H1 (cell line): ENCODE results near the gene RGCC. TPM values are rescaled to one million over a fixed set of nuclear protein-coding genes. Genes with fewer than 3 reads are reported as not detected.

Source experiments
- CTCF ChIA-PET: fragments of 300-600 bp; sonication (Branson Sonifier 250); formaldehyde crosslinking; loops from one replicate; lab custom pipeline; 2021; ENCODE audit not compliant: partially characterized antibody; lab: Charles Lee
- POLR2A ChIA-PET: fragments of 300-600 bp; sonication (Branson Sonifier 250); formaldehyde crosslinking; loops from one replicate; lab custom pipeline; 2021; ENCODE audit warnings: inconsistent platforms; ENCODE audit not compliant: partially characterized antibody; lab: Charles Lee
- DNase-seq, 2 experiments: peaks; one replicate each; pipeline versions ENCODE4 v3.0.0 to v3.0.0-alpha.2; 2010 to 2022; ENCODE audit warnings: low spot score in 2 of 2, low read depth in 1 of 2, mixed read lengths in 1 of 2
- FAIRE-seq: peaks from 2 replicates; lab custom pipeline; 2011; peaks lifted over from hg19 to GRCh38; lab: Jason Lieb, UNC
- H2AFZ ChIP-seq: 2 replicates; pipeline ENCODE4 v1.8.1; 2012; ENCODE audit warnings: low read length, inconsistent platforms
- H2AK5ac ChIP-seq: 2 replicates; pipeline ENCODE4 v1.6.1; 2013; ENCODE audit warnings: low read depth, low read length
- H2BK120ac ChIP-seq: replicated peaks from 2 replicates; pipeline ENCODE3; 2013; ENCODE audit warnings: low read depth, low read length, inconsistent platforms
- H2BK12ac ChIP-seq: 2 replicates; pipeline ENCODE4 v1.6.1; 2013; ENCODE audit warnings: low read depth, low read length
- H2BK15ac ChIP-seq: 2 replicates; pipeline ENCODE4 v1.6.1; 2013; ENCODE audit warnings: low read length
- H2BK20ac ChIP-seq: 2 replicates; pipeline ENCODE4 v1.6.1; 2013; ENCODE audit warnings: low read length
- H2BK5ac ChIP-seq: 2 replicates; pipeline ENCODE4 v1.6.1; 2013; ENCODE audit warnings: low read depth, low read length
- H3K14ac ChIP-seq: 2 replicates; pipeline ENCODE4 v1.6.1; 2013; ENCODE audit warnings: inconsistent platforms; ENCODE audit not compliant: insufficient read length
- H3K18ac ChIP-seq: 2 replicates; pipeline ENCODE4 v1.6.1; 2013; ENCODE audit warnings: low read length; ENCODE audit errors: extremely low read depth
- H3K23ac ChIP-seq: 2 replicates; pipeline ENCODE4 v1.6.1; 2013; ENCODE audit warnings: inconsistent platforms; ENCODE audit not compliant: insufficient read length
- H3K23me2 ChIP-seq: 2 replicates; pipeline ENCODE4 v1.6.1; 2013; ENCODE audit warnings: low read depth, low read length
- H3K27ac ChIP-seq: 2 replicates; pipeline ENCODE4 v1.6.1; 2011; ENCODE audit warnings: low read depth, low read length, inconsistent platforms
- H3K27me3 ChIP-seq, 4 experiments: replicated peaks in 1 of 4; 1 replicate in 1 of 4; 2 replicates in 3 of 4; pipeline versions ENCODE4 v1.6.1 to v1.8.1; 2011 to 2013; ENCODE audit warnings: low read length in 3 of 4, mild to moderate bottlenecking in 3 of 4, inconsistent platforms in 2 of 4, mixed read lengths in 2 of 4, moderate library complexity in 1 of 4; ENCODE audit not compliant: control insufficient read depth in 3 of 4, insufficient read depth in 3 of 4; ENCODE audit errors: extremely low read depth in 1 of 4
- H3K36me3 ChIP-seq, 4 experiments: 2 replicates each; pipeline versions ENCODE4 v1.6.1 to v1.8.1; 2011 to 2013; ENCODE audit warnings: mild to moderate bottlenecking in 4 of 4, low read length in 3 of 4, moderate library complexity in 2 of 4, control low read depth in 1 of 4, inconsistent platforms in 1 of 4; ENCODE audit not compliant: insufficient read depth in 4 of 4, control insufficient read depth in 2 of 4
- H3K4ac ChIP-seq: replicated peaks from 2 replicates; pipeline ENCODE3; 2013; ENCODE audit warnings: low read length, low read depth, mixed read lengths, inconsistent platforms; ENCODE audit not compliant: insufficient read length
- H3K4me1 ChIP-seq, 4 experiments: replicated peaks in 1 of 4; 1 replicate in 1 of 4; 2 replicates in 3 of 4; pipeline versions ENCODE4 v1.6.1 to v1.8.1; 2011 to 2013; ENCODE audit warnings: low read length in 3 of 4, inconsistent platforms in 2 of 4, mixed read lengths in 1 of 4; ENCODE audit not compliant: insufficient read depth in 4 of 4, control insufficient read depth in 3 of 4
- H3K4me2 ChIP-seq, 2 experiments: 2 replicates each; pipeline versions ENCODE4 v1.6.1 to v1.8.1; 2011 to 2013; ENCODE audit warnings: low read depth in 2 of 2, low read length in 2 of 2, control low read depth in 1 of 2, inconsistent platforms in 1 of 2, mild to moderate bottlenecking in 1 of 2; ENCODE audit not compliant: insufficient read depth in 1 of 2
- H3K4me3 ChIP-seq, 4 experiments: fragments of 200-600, 300-600 bp in 1 of 4; sonication (generic), shearing (Covaris generic), sonication (Bioruptor Twin) in 1 of 4; 2 replicates each; pipeline versions ENCODE4 v1.5.1 to v1.8.1; 2011 to 2016; ENCODE audit warnings: low read length in 4 of 4, low read depth in 3 of 4, control low read depth in 2 of 4, inconsistent platforms in 2 of 4, mild to moderate bottlenecking in 2 of 4, mixed read lengths in 1 of 4, moderate library complexity in 1 of 4; ENCODE audit not compliant: insufficient read depth in 2 of 4; ENCODE audit errors: extremely low read depth in 1 of 4
- H3K56ac ChIP-seq: replicated peaks from 2 replicates; pipeline ENCODE3; 2013; ENCODE audit warnings: low read depth, mild to moderate bottlenecking, mixed read lengths, low read length, inconsistent platforms; ENCODE audit not compliant: insufficient read length
- H3K79me1 ChIP-seq: 2 replicates; pipeline ENCODE4 v1.6.1; 2013; ENCODE audit warnings: low read depth, low read length, control low read depth
- H3K79me2 ChIP-seq, 2 experiments: 2 replicates each; pipeline versions ENCODE4 v1.6.1 to v1.8.1; 2012 to 2013; ENCODE audit warnings: low read length in 2 of 2, mild to moderate bottlenecking in 2 of 2, inconsistent platforms in 1 of 2; ENCODE audit not compliant: insufficient read depth in 2 of 2, control insufficient read depth in 1 of 2
- H3K9ac ChIP-seq, 4 experiments: replicated peaks in 1 of 4; 1 replicate in 1 of 4; 2 replicates in 3 of 4; pipeline versions ENCODE4 v1.6.1 to v1.8.1; 2011 to 2013; ENCODE audit warnings: low read depth in 3 of 4, low read length in 3 of 4, control low read depth in 2 of 4, mild to moderate bottlenecking in 2 of 4, moderate library complexity in 2 of 4, inconsistent platforms in 1 of 4; ENCODE audit errors: extremely low read depth in 1 of 4
- H3K9me3 ChIP-seq, 2 experiments: 2 replicates each; pipeline versions ENCODE4 v1.6.1 to v1.8.1; 2012 to 2013; ENCODE audit warnings: mild to moderate bottlenecking in 2 of 2, moderate library complexity in 2 of 2, control low read depth in 1 of 2, inconsistent platforms in 1 of 2, low read depth in 1 of 2, low read length in 1 of 2, mixed read lengths in 1 of 2; ENCODE audit not compliant: insufficient read depth in 2 of 2
- H4K20me1 ChIP-seq, 2 experiments: replicated peaks in 1 of 2; 2 replicates each; pipeline versions ENCODE3 to v1.8.1; 2011 to 2013; ENCODE audit warnings: inconsistent platforms in 2 of 2, low read length in 2 of 2, mild to moderate bottlenecking in 1 of 2; ENCODE audit not compliant: insufficient read depth in 2 of 2, control insufficient read depth in 1 of 2
- H4K5ac ChIP-seq: 2 replicates; pipeline ENCODE4 v1.6.1; 2013; ENCODE audit warnings: low read length, low read depth, mixed read lengths, inconsistent platforms; ENCODE audit not compliant: insufficient read length
- H4K8ac ChIP-seq: 2 replicates; pipeline ENCODE4 v1.8.0; 2013; ENCODE audit warnings: mild to moderate bottlenecking, moderate library complexity, low read length, inconsistent platforms; ENCODE audit not compliant: insufficient read depth; ENCODE audit errors: extremely low read depth
- H4K91ac ChIP-seq: replicated peaks from 2 replicates; pipeline ENCODE3; 2013; ENCODE audit warnings: low read length, mixed read lengths, inconsistent platforms; ENCODE audit not compliant: insufficient read length
- HDAC2 ChIP-seq, 2 experiments: fragments of 300-600 bp in 1 of 2; sonication (generic) in 1 of 2; IDR thresholded peaks; 2 replicates each; pipeline ENCODE4 v1.6.1; 2011 to 2012; ENCODE audit warnings: low read depth in 2 of 2, low read length in 2 of 2, mild to moderate bottlenecking in 2 of 2, moderate library complexity in 2 of 2, borderline replicate concordance in 1 of 2, inconsistent platforms in 1 of 2
- SIRT6 ChIP-seq: IDR thresholded peaks from one replicate; pipeline ENCODE4 v1.7.1; 2012; ENCODE audit warnings: low read length, inconsistent platforms
- ZNF274 ChIP-seq: IDR thresholded peaks from 2 replicates; pipeline ENCODE4 v1.7.0; 2012; ENCODE audit warnings: low read length, borderline replicate concordance; ENCODE audit errors: extremely low read depth
- WGBS, 2 experiments: shearing (Covaris generic) in 1 of 2; methylation state at CpG; one replicate each; pipeline versions ENCODE4 v1.1.6 to v1.1.7; 2013 to 2015; ENCODE audit warnings: low lambda C conversion rate in 2 of 2, mixed read lengths in 2 of 2, inconsistent platforms in 1 of 2, low coverage in 1 of 2, missing lambda C conversion rate in 1 of 2; ENCODE audit not compliant: insufficient replicate concordance in 2 of 2, insufficient coverage in 1 of 2, insufficient read length in 1 of 2; ENCODE audit errors: extremely low coverage in 1 of 2, missing lambda C conversion rate in 1 of 2; 5-methylcytosine and 5-hydroxymethylcytosine counted together
- polyA plus RNA-seq, 7 experiments: library from polyadenylated mRNA; depleted of rRNA in 3 of 7; stranded (reverse) in 5 of 7; unstranded in 2 of 7; fragments of >200 nt in 5 of 7; fragments of 200-250 nt in 2 of 7; gene quantifications; 1 replicate in 5 of 7; 2 replicates in 1 of 7; 4 replicates in 1 of 7; pipeline versions ENCODE4 v1.2.1 to v1.2.3, GENCODE V29; 2011 to 2013; ENCODE audit warnings: missing spikeins in 2 of 7, mixed read lengths in 2 of 7
- total RNA-seq: library from RNA; stranded (reverse); fragmentation: NEBNext Ultra II Directional; extraction: Animal tissue kit (Norgen Biotek cat#: 25700); gene quantifications from 2 replicates; pipeline ENCODE4 v1.2.1, GENCODE V29; 2021

Gene RGCC
- total and polyA plus RNA-seq, 2 of the 8 experiments (the other 6 are each of a cell fraction or from before 2014, with no cell fraction given): 0.41 TPM; not detected in 1

GRCh38 chr13:41516760-41517159, 59.4 kb downstream of the RGCC start:
- POLR2A ChIA-PET: no interaction called here

More at GRCh38 chr13:41516760-41517159, 59.4 kb downstream of the RGCC start:
- DNase-seq (no peak), FAIRE-seq (no peak)
- no peak overlapping the region for H3K23ac ChIP-seq
- no peak overlapping the region for H2AFZ ChIP-seq
- no peak overlapping the region for H3K9ac ChIP-seq
- H3K36me3 ChIP-seq: no peaks in the 10 kb centered on the region; a peak in 1 of 8 replicates
- CTCF ChIA-PET: no interaction called here
- no peaks in the 10 kb centered on the region for H3K4me1 ChIP-seq
- H3K56ac ChIP-seq: no peak overlapping the region
- H3K4me3 ChIP-seq: no peak overlapping the region
- H2BK20ac ChIP-seq: no peak overlapping the region
- H3K23me2 ChIP-seq: no peaks in the 10 kb centered on the region
- H3K79me1 ChIP-seq: no peaks in the 10 kb centered on the region
- TF ChIP-seq ZNF274: no peak
- TF ChIP-seq HDAC2 (IDR thresholded peaks at IDR 0.05; ENCODE audit: borderline replicate concordance in 1 of 2, low read depth in 2 of 2, low read length in 2 of 2): no peak
- no peak for TF ChIP-seq SIRT6
- no peak overlapping the region for H3K4me2 ChIP-seq
- WGBS, 2 experiments: 88% methylated on average over 3 of the region's 4 CpGs; no CpG with 5 or more reads in 1 of the 2 experiments
- no peaks in the 10 kb centered on the region for H4K20me1 ChIP-seq
- H4K5ac ChIP-seq: no peak overlapping the region
- H3K4ac ChIP-seq: no peak overlapping the region
- no peak overlapping the region for H3K14ac ChIP-seq
- H3K18ac ChIP-seq: no peak overlapping the region
- H4K8ac ChIP-seq: no peak overlapping the region
- H4K91ac ChIP-seq: no peak overlapping the region
- H2BK5ac ChIP-seq: no peak overlapping the region
- H3K9me3 ChIP-seq: no peaks in the 10 kb centered on the region
- H2BK120ac ChIP-seq: no peak overlapping the region
- no peak overlapping the region for H2BK15ac ChIP-seq
- H3K79me2 ChIP-seq: no peaks in the 10 kb centered on the region
- H2BK12ac ChIP-seq: no peak overlapping the region
- H2AK5ac ChIP-seq: no peak overlapping the region
- H3K27ac ChIP-seq: no peak overlapping the region
- H3K27me3 ChIP-seq: no peaks in the 10 kb centered on the region
